K562 (cell line): ENCODE data around the gene TFRC. TPM values are rescaled to one million over a fixed set of nuclear protein-coding genes. Genes with fewer than 3 reads are reported as not detected.
A peak's percentile ranks its signal among the peaks of the same experiment; 100 is the strongest.

Source experiments
- ASH1L ChIP-seq: fragments of 450-650 bp; IDR thresholded peaks from 2 replicates; pipeline ENCODE4 v1.6.1; 2018; ENCODE audit warnings: borderline replicate concordance, mild to moderate bottlenecking, low read depth; ENCODE audit not compliant: partially characterized antibody
- E2F6 ChIP-seq, 2 experiments: IDR thresholded peaks; 2 replicates each; pipeline ENCODE4 v1.6.1; 2011; ENCODE audit warnings: borderline replicate concordance in 1 of 2, control low read depth in 1 of 2, low read depth in 1 of 2, low read length in 1 of 2, mild to moderate bottlenecking in 1 of 2, mixed read lengths in 1 of 2, moderate library complexity in 1 of 2; ENCODE audit not compliant: insufficient read depth in 1 of 2, insufficient read length in 1 of 2, poor library complexity in 1 of 2, severe bottlenecking in 1 of 2; ENCODE audit errors: extremely low read depth in 1 of 2
- FIP1L1 ChIP-seq: fragments of 200-400 bp; formaldehyde crosslinking; IDR thresholded peaks from 2 replicates; pipeline ENCODE4 v1.6.1; 2018; ENCODE audit warnings: mild to moderate bottlenecking, low read depth, low read length; ENCODE audit not compliant: poor library complexity, severe bottlenecking
- IRF9 ChIP-seq: fragments of 450-650 bp; IDR thresholded peaks from 2 replicates; pipeline ENCODE4 v1.6.1; 2016; ENCODE audit warnings: missing biosample characterization, missing genetic modification characterization
- JUND ChIP-seq, 2 experiments: IDR thresholded peaks; 2 replicates in 1 of 2; 3 replicates in 1 of 2; pipeline ENCODE4 v1.6.1; 2011; ENCODE audit warnings: borderline replicate concordance in 2 of 2, low read depth in 2 of 2, low read length in 2 of 2, improper control_type of control experiment in 1 of 2, missing biosample characterization in 1 of 2, missing genetic modification characterization in 1 of 2, missing genetic modification reagents in 1 of 2
- MBD1 ChIP-seq: fragments of 250-450 bp; sonication (Bioruptor Pico); IDR thresholded peaks from 2 replicates; pipeline ENCODE4 v1.8.0; 2022; ENCODE audit warnings: inconsistent platforms
- NR2C1 ChIP-seq, 2 experiments: fragments of 450-650 bp; IDR thresholded peaks; 2 replicates each; pipeline ENCODE4 v1.6.1; 2017; ENCODE audit warnings: mild to moderate bottlenecking in 2 of 2, antibody characterized with exemption in 1 of 2, inconsistent platforms in 1 of 2, missing compliant biosample characterization in 1 of 2, missing genetic modification characterization in 1 of 2
- PKNOX1 ChIP-seq: fragments of 450-650 bp; IDR thresholded peaks from 2 replicates; pipeline ENCODE4 v1.6.1; 2016
- POLR2B ChIP-seq: fragments of 450-650 bp; IDR thresholded peaks from 2 replicates; pipeline ENCODE4 v1.6.1; 2018; ENCODE audit warnings: low read depth; ENCODE audit not compliant: partially characterized antibody
- SRSF9 ChIP-seq: fragments of 200-400 bp; formaldehyde crosslinking; IDR thresholded peaks from 2 replicates; pipeline ENCODE4 v1.6.1; 2017; ENCODE audit warnings: low read depth, low read length, borderline replicate concordance
- TEAD2 ChIP-seq: fragments of 450-650 bp; IDR thresholded peaks from 2 replicates; pipeline ENCODE4 v1.6.1; 2016; ENCODE audit warnings: missing genetic modification characterization, control low read depth, missing compliant biosample characterization
- ZNF398 ChIP-seq: fragments of 250-450 bp; sonication (Bioruptor Pico); IDR thresholded peaks from 2 replicates; pipeline ENCODE4 v1.8.0; 2021; ENCODE audit warnings: moderate library complexity, mild to moderate bottlenecking, inconsistent platforms
- ZNF707 ChIP-seq: fragments of 250-450 bp; sonication (Bioruptor Pico); conservative IDR thresholded peaks from 2 replicates; pipeline ENCODE4 v1.8.0; 2022; ENCODE audit warnings: inconsistent platforms, mild to moderate bottlenecking, moderate library complexity
- ZNF780A ChIP-seq: fragments of 250-450 bp; sonication (Bioruptor Pico); IDR thresholded peaks from 2 replicates; pipeline ENCODE4 v1.5.0; 2021; ENCODE audit warnings: mild to moderate bottlenecking
- ZSCAN32 ChIP-seq: fragments of 450-650 bp; formaldehyde crosslinking; IDR thresholded peaks from 2 replicates; pipeline ENCODE4 v1.4.0; 2020; ENCODE audit warnings: mild to moderate bottlenecking, moderate library complexity
- polyA plus RNA-seq, 8 experiments: library from polyadenylated mRNA; depleted of rRNA in 4 of 8; stranded (reverse) in 5 of 8; unstranded in 3 of 8; fragments of >200 nt; fragmentation: Nextera tagmentation in 2 of 8; fragmentation: Illumina TruSeq in 1 of 8; extraction: Ambion mirVana in 2 of 8; extraction: Trizol in 1 of 8; gene quantifications; 2 replicates each; pipeline versions ENCODE4 v1.2.1 to v1.2.3, GENCODE V29; 2011 to 2014; ENCODE audit warnings: inconsistent platforms in 1 of 8, missing spikeins in 1 of 8
- total RNA-seq, 7 experiments: library from RNA; depleted of rRNA in 6 of 7; stranded (reverse); fragments of >200 nt in 6 of 7; fragmentation: Illumina TruSeq in 2 of 7; extraction: Trizol in 2 of 7; gene quantifications; 2 replicates each; pipeline versions ENCODE4 v1.2.1 to v1.2.3, GENCODE V29; 2011 to 2021; ENCODE audit warnings: low replicate concordance in 1 of 7

TFRC gene
- total and polyA plus RNA-seq, 9 of the 15 experiments (the other 6 are each of a cell fraction or from before 2014, with no cell fraction given): 149 to 679 (median 332) TPM

- TF ChIP-seq ZNF398 (CRISPR knock-in tag) (no peak), JUND (IDR thresholded peaks at IDR 0.05; ENCODE audit: borderline replicate concordance, low read depth, low read length) (no peak), JUND (tag; IDR thresholded peaks at IDR 0.05; ENCODE audit: borderline replicate concordance, low read depth, low read length) (0 out of 3 replicates have a peak, but pooled peaks have one; percentile 17), ASH1L (no peak), TEAD2 (tag) (no peak), IRF9 (tag) (no peak), SRSF9 (no peak), FIP1L1 (peak; percentile 15), E2F6 (IDR thresholded peaks at IDR 0.05; ENCODE audit: borderline replicate concordance in 1 of 2, extremely low read depth in 1 of 2, insufficient read depth in 1 of 2, insufficient read length in 1 of 2, low read depth in 1 of 2, low read length in 1 of 2, poor library complexity in 1 of 2, severe bottlenecking in 1 of 2) (no peak), POLR2B (peak; percentile 49), MBD1 (peak; percentile 12; the same call in 1 of the 2 replicates), ZNF780A (no peak), PKNOX1 (peak; percentile 52; the same call in 1 of the 2 replicates), ZNF707 (CRISPR knock-in tag) (no peak), NR2C1 (IDR thresholded peaks at IDR 0.05) (0 out of 2 replicates have a peak, but pooled peaks have one; percentile 21), NR2C1 (tag; IDR thresholded peaks at IDR 0.05) (no peak), ZSCAN32 (CRISPR knock-in tag) (no peak)
Observed at GRCh38 chr3:196049653-196050052, 32.2 kb downstream of the TFRC start (continued).
